ENCODE results near the gene CRTAC1.

CRTAC1 gene

GRCh38 chr10:97836446-97836845 is 194.0 kb downstream of the CRTAC1 start:
- H3K79me1 ChIP-seq (replicated peaks; ENCODE audit: low read length, poor library complexity, severe bottlenecking): no peaks in the 10 kb centered on the region
- H3K27me3 ChIP-seq (ENCODE audit: control insufficient read depth in 1 of 2, insufficient read depth in 1 of 2, low read length in 2 of 2): peaks cover 29 to 32% of the 10 kb centered on the region in 2 experiments
- H3K23ac ChIP-seq (ENCODE audit: low read length in 2 of 2): peak overlapping the region in 1 of 2 experiments; percentile 5
- 74% methylated on average over 2 of the region's 2 CpGs for WGBS
- no peak overlapping the region for H3K4me3 ChIP-seq (ENCODE audit: insufficient read depth in 1 of 2, low read depth in 1 of 2, low read length in 2 of 2)
- no peak overlapping the region for H2AFZ ChIP-seq (ENCODE audit: low read depth, low read length)
- H4K8ac ChIP-seq (ENCODE audit: low read length): no peak overlapping the region
- no peak overlapping the region for H3K9ac ChIP-seq (ENCODE audit: low read length)
- no peak overlapping the region for H2BK5ac ChIP-seq (ENCODE audit: low read depth, low read length, poor library complexity, severe bottlenecking)
- H3K4ac ChIP-seq (ENCODE audit: low read depth in 1 of 2, low read length in 2 of 2): no peak overlapping the region
- no peak overlapping the region for H4K91ac ChIP-seq (ENCODE audit: low read length)
- no peak for DNase-seq
- peaks cover 6% of the 10 kb centered on the region for H3K9me3 ChIP-seq (ENCODE audit: control insufficient read depth, low read length)
- H3K27ac ChIP-seq (ENCODE audit: low read length, poor library complexity, severe bottlenecking): no peak overlapping the region
- H3K36me3 ChIP-seq (ENCODE audit: control insufficient read depth in 1 of 2, insufficient read depth in 2 of 2, low read depth in 1 of 2, low read length in 2 of 2): no peaks in the 10 kb centered on the region
- peaks cover 6% of the 10 kb centered on the region for H3K4me1 ChIP-seq (ENCODE audit: control insufficient read depth, insufficient read depth, low read depth, low read length)
- H2BK15ac ChIP-seq (ENCODE audit: low read depth, poor library complexity, severe bottlenecking): no peak overlapping the region
- no peak overlapping the region for H2AK5ac ChIP-seq (ENCODE audit: low read length, severe bottlenecking)
- no peak overlapping the region for H3K4me2 ChIP-seq (ENCODE audit: low read length, poor library complexity, severe bottlenecking)
- no peak overlapping the region for H3K14ac ChIP-seq (ENCODE audit: low read length in 2 of 2)
- H3K18ac ChIP-seq (ENCODE audit: low read depth in 1 of 2, low read length in 2 of 2): no peak overlapping the region
- no peak overlapping the region for H2BK120ac ChIP-seq (ENCODE audit: low read depth, low read length)
- H2BK12ac ChIP-seq (ENCODE audit: low read length in 2 of 2): no peak overlapping the region

GRCh38 chr10:97831259-97831658 is 199.2 kb downstream of the CRTAC1 start:
- Histone ChIP-seq H3K79me1 (replicated peaks; ENCODE audit: low read length, poor library complexity, severe bottlenecking) (no peaks in the 10 kb centered on the region), H3K36me3 (ENCODE audit: control insufficient read depth in 1 of 2, insufficient read depth in 2 of 2, low read depth in 1 of 2, low read length in 2 of 2) (no peaks in the 10 kb centered on the region), H2BK15ac (ENCODE audit: low read depth, poor library complexity, severe bottlenecking) (no peak overlapping the region), H2BK5ac (ENCODE audit: low read depth, low read length, poor library complexity, severe bottlenecking) (no peak overlapping the region), H2AFZ (ENCODE audit: low read depth, low read length) (no peak overlapping the region), H2BK12ac (ENCODE audit: low read length in 2 of 2) (no peak overlapping the region), H3K27ac (ENCODE audit: low read length, poor library complexity, severe bottlenecking) (no peak overlapping the region), H2BK120ac (ENCODE audit: low read depth, low read length) (no peak overlapping the region), H3K4me2 (ENCODE audit: low read length, poor library complexity, severe bottlenecking) (no peak overlapping the region), H4K8ac (ENCODE audit: low read length) (no peak overlapping the region), H3K27me3 (ENCODE audit: control insufficient read depth in 1 of 2, insufficient read depth in 1 of 2, low read length in 2 of 2) (peaks cover 38 to 63% of the 10 kb centered on the region in 2 experiments), H3K14ac (ENCODE audit: low read length in 2 of 2) (no peak overlapping the region), H4K91ac (ENCODE audit: low read length) (no peak overlapping the region), H3K23ac (ENCODE audit: low read length in 2 of 2) (no peak overlapping the region), H3K4ac (ENCODE audit: low read depth in 1 of 2, low read length in 2 of 2) (no peak overlapping the region), H3K9ac (ENCODE audit: low read length) (no peak overlapping the region), H3K4me1 (ENCODE audit: control insufficient read depth, insufficient read depth, low read depth, low read length) (peaks cover 8% of the 10 kb centered on the region), H3K18ac (ENCODE audit: low read depth in 1 of 2, low read length in 2 of 2) (no peak overlapping the region), H3K9me3 (ENCODE audit: control insufficient read depth, low read length) (peaks cover 6% of the 10 kb centered on the region), H2AK5ac (ENCODE audit: low read length, severe bottlenecking) (no peak overlapping the region), H3K4me3 (ENCODE audit: insufficient read depth in 1 of 2, low read depth in 1 of 2, low read length in 2 of 2) (no peak overlapping the region)
- 44% methylated on average over 2 of the region's 2 CpGs for WGBS
- DNase-seq: no peak

GRCh38 chr10:97830064-97830463 is 200.4 kb downstream of the CRTAC1 start:
- H4K8ac ChIP-seq (ENCODE audit: low read length): no peak overlapping the region
- WGBS: 48% methylated on average over 3 of the region's 3 CpGs
- no peak overlapping the region for H3K18ac ChIP-seq (ENCODE audit: low read depth in 1 of 2, low read length in 2 of 2)
- no peak for DNase-seq
- no peak overlapping the region for H2BK15ac ChIP-seq (ENCODE audit: low read depth, poor library complexity, severe bottlenecking)
- peaks cover 35 to 70% of the 10 kb centered on the region in 2 experiments for H3K27me3 ChIP-seq (ENCODE audit: control insufficient read depth in 1 of 2, insufficient read depth in 1 of 2, low read length in 2 of 2)
- no peaks in the 10 kb centered on the region for H3K9me3 ChIP-seq (ENCODE audit: control insufficient read depth, low read length)
- no peak overlapping the region for H3K14ac ChIP-seq (ENCODE audit: low read length in 2 of 2)
- no peaks in the 10 kb centered on the region for H3K36me3 ChIP-seq (ENCODE audit: control insufficient read depth in 1 of 2, insufficient read depth in 2 of 2, low read depth in 1 of 2, low read length in 2 of 2)
- no peak overlapping the region for H2AK5ac ChIP-seq (ENCODE audit: low read length, severe bottlenecking)
- H3K4me3 ChIP-seq (ENCODE audit: insufficient read depth in 1 of 2, low read depth in 1 of 2, low read length in 2 of 2): no peak overlapping the region
- H3K9ac ChIP-seq (ENCODE audit: low read length): no peak overlapping the region
- no peak overlapping the region for H3K4ac ChIP-seq (ENCODE audit: low read depth in 1 of 2, low read length in 2 of 2)
- peaks cover 8% of the 10 kb centered on the region for H3K4me1 ChIP-seq (ENCODE audit: control insufficient read depth, insufficient read depth, low read depth, low read length)
- no peak overlapping the region for H3K23ac ChIP-seq (ENCODE audit: low read length in 2 of 2)
- H2BK12ac ChIP-seq (ENCODE audit: low read length in 2 of 2): no peak overlapping the region
- H3K79me1 ChIP-seq (replicated peaks; ENCODE audit: low read length, poor library complexity, severe bottlenecking): no peaks in the 10 kb centered on the region
- H3K4me2 ChIP-seq (ENCODE audit: low read length, poor library complexity, severe bottlenecking): no peak overlapping the region
- H2BK120ac ChIP-seq (ENCODE audit: low read depth, low read length): no peak overlapping the region
- H2AFZ ChIP-seq (ENCODE audit: low read depth, low read length): no peak overlapping the region
- no peak overlapping the region for H3K27ac ChIP-seq (ENCODE audit: low read length, poor library complexity, severe bottlenecking)
- H2BK5ac ChIP-seq (ENCODE audit: low read depth, low read length, poor library complexity, severe bottlenecking): no peak overlapping the region
- no peak overlapping the region for H4K91ac ChIP-seq (ENCODE audit: low read length)

- no peak overlapping the region for H2BK120ac ChIP-seq (ENCODE audit: low read depth, low read length)
- no peaks in the 10 kb centered on the region for H3K9me3 ChIP-seq (ENCODE audit: control insufficient read depth, low read length)
- no peak overlapping the region for H3K27ac ChIP-seq (ENCODE audit: low read length, poor library complexity, severe bottlenecking)
- no peak overlapping the region for H2BK12ac ChIP-seq (ENCODE audit: low read length in 2 of 2)
- no peaks in the 10 kb centered on the region for H3K36me3 ChIP-seq (ENCODE audit: control insufficient read depth in 1 of 2, insufficient read depth in 2 of 2, low read depth in 1 of 2, low read length in 2 of 2)
- no peak overlapping the region for H2BK15ac ChIP-seq (ENCODE audit: low read depth, poor library complexity, severe bottlenecking)
- H3K4me1 ChIP-seq (ENCODE audit: control insufficient read depth, insufficient read depth, low read depth, low read length): peaks cover 8% of the 10 kb centered on the region
- peaks cover 28 to 69% of the 10 kb centered on the region in 2 experiments for H3K27me3 ChIP-seq (ENCODE audit: control insufficient read depth in 1 of 2, insufficient read depth in 1 of 2, low read length in 2 of 2)
- no peak overlapping the region for H2AFZ ChIP-seq (ENCODE audit: low read depth, low read length)
- H3K23ac ChIP-seq (ENCODE audit: low read length in 2 of 2): no peak overlapping the region
- H3K79me1 ChIP-seq (replicated peaks; ENCODE audit: low read length, poor library complexity, severe bottlenecking): no peaks in the 10 kb centered on the region
- 81% methylated on average over 2 of the region's 2 CpGs for WGBS
- H3K4ac ChIP-seq (ENCODE audit: low read depth in 1 of 2, low read length in 2 of 2): no peak overlapping the region
- H4K91ac ChIP-seq (ENCODE audit: low read length): no peak overlapping the region
- no peak overlapping the region for H3K4me2 ChIP-seq (ENCODE audit: low read length, poor library complexity, severe bottlenecking)
- peak overlapping the region in 1 of 2 experiments; percentile 15 for H3K4me3 ChIP-seq (ENCODE audit: insufficient read depth in 1 of 2, low read depth in 1 of 2, low read length in 2 of 2)
- no peak overlapping the region for H3K18ac ChIP-seq (ENCODE audit: low read depth in 1 of 2, low read length in 2 of 2)
- H2AK5ac ChIP-seq (ENCODE audit: low read length, severe bottlenecking): no peak overlapping the region
- H2BK5ac ChIP-seq (ENCODE audit: low read depth, low read length, poor library complexity, severe bottlenecking): no peak overlapping the region
- H3K14ac ChIP-seq (ENCODE audit: low read length in 2 of 2): no peak overlapping the region
- no peak overlapping the region for H4K8ac ChIP-seq (ENCODE audit: low read length)
- no peak for DNase-seq
- no peak overlapping the region for H3K9ac ChIP-seq (ENCODE audit: low read length)
Measured at GRCh38 chr10:97828721-97829120, 201.7 kb downstream of the CRTAC1 start.

Data from mesenchymal stem cell (in vitro differentiated cells and primary cell).